Measurements from ENCODE around the gene EVC2. TPM values are rescaled to one million over a fixed set of nuclear protein-coding genes. Genes with fewer than 3 reads are reported as not detected.

Gene EVC2
- total RNA-seq, 2 donors from 2014 or later = 0.49 to 0.93 TPM

GRCh38 chr4:5626913-5627312 is 81.4 kb downstream of the EVC2 start:
- no peak for DNase-seq
- Histone ChIP-seq H3K9me3 (no peaks in the 10 kb centered on the region), H3K27me3 (no peaks in the 10 kb centered on the region), H3K9ac (ENCODE audit: low read depth in 2 of 2, low read length in 2 of 2) (no peak overlapping the region), H3K36me3 (no peaks in the 10 kb centered on the region), H3K4me3 (no peak overlapping the region), H3K4me1 (no peaks in the 10 kb centered on the region), H3K27ac (no peak overlapping the region)
- intact Hi-C loops (cut with DNase I) = no loop called here
- TF ChIP-seq CTCF (IDR thresholded peaks at IDR 0.05) = no peak

- no peak for DNase-seq
- no peak overlapping the region for H3K4me3 ChIP-seq
- intact Hi-C loops (cut with DNase I) = no loop called here
- no peak overlapping the region for H3K27ac ChIP-seq
- H3K9me3 ChIP-seq = no peaks in the 10 kb centered on the region
- no peak overlapping the region for H3K9ac ChIP-seq (ENCODE audit: low read depth in 2 of 2, low read length in 2 of 2)
- no peak for TF ChIP-seq CTCF (IDR thresholded peaks at IDR 0.05)
- H3K36me3 ChIP-seq = no peaks in the 10 kb centered on the region
- H3K27me3 ChIP-seq = no peaks in the 10 kb centered on the region
- no peaks in the 10 kb centered on the region for H3K4me1 ChIP-seq
These were observed 85.8 kb downstream of the EVC2 start for GRCh38 chr4:5622596-5622995.

GRCh38 chr4:5619913-5620625 is 88.3 kb downstream of the EVC2 start:
- DNase-seq = no peak

GRCh38 chr4:5618051-5618960 is 90.1 kb downstream of the EVC2 start:
- Histone ChIP-seq H3K4me1 (no peaks in the 10 kb centered on the region), H3K9ac (ENCODE audit: low read depth in 2 of 2, low read length in 2 of 2) (no peak overlapping the region), H3K4me3 (no peak overlapping the region), H3K9me3 (no peaks in the 10 kb centered on the region), H3K36me3 (no peaks in the 10 kb centered on the region), H3K27ac (no peak overlapping the region), H3K27me3 (no peaks in the 10 kb centered on the region)
- DNase-seq = no peak
- intact Hi-C loops (cut with DNase I) = no loop called here
- no peak for TF ChIP-seq CTCF (IDR thresholded peaks at IDR 0.05)

More at GRCh38 chr4:5619913-5620625, 88.3 kb downstream of the EVC2 start:
- Histone ChIP-seq H3K4me3 (no peak overlapping the region), H3K27me3 (no peaks in the 10 kb centered on the region), H3K27ac (no peak overlapping the region), H3K9me3 (no peaks in the 10 kb centered on the region), H3K4me1 (no peaks in the 10 kb centered on the region), H3K9ac (ENCODE audit: low read depth in 2 of 2, low read length in 2 of 2) (no peak overlapping the region), H3K36me3 (no peaks in the 10 kb centered on the region)
- no peak for TF ChIP-seq CTCF (IDR thresholded peaks at IDR 0.05)
- intact Hi-C loops (cut with DNase I) = no loop called here

GRCh38 chr4:5616331-5616950 is 91.9 kb downstream of the EVC2 start:
- H3K9ac ChIP-seq (ENCODE audit: low read depth in 2 of 2, low read length in 2 of 2) = no peak overlapping the region
- H3K4me3 ChIP-seq = no peak overlapping the region
- DNase-seq = no peak
- intact Hi-C loops (cut with DNase I) = no loop called here
- no peaks in the 10 kb centered on the region for H3K27me3 ChIP-seq
- H3K36me3 ChIP-seq = no peaks in the 10 kb centered on the region
- H3K9me3 ChIP-seq = no peaks in the 10 kb centered on the region
- no peak for TF ChIP-seq CTCF (IDR thresholded peaks at IDR 0.05)
- no peak overlapping the region for H3K27ac ChIP-seq
- H3K4me1 ChIP-seq = no peaks in the 10 kb centered on the region
